GM11168 (cell line): ENCODE measurements around the gene GSN.

Experiments
- in situ Hi-C: fragments of 300-500 bp; cut with MboI; formaldehyde crosslinking; loops from one replicate; pipeline ENCODE4 v1.12.0; 2022; ENCODE audit warnings: low sequenced_read_pairs; ENCODE audit not compliant: unreplicated experiment

The GSN gene

DNA sequence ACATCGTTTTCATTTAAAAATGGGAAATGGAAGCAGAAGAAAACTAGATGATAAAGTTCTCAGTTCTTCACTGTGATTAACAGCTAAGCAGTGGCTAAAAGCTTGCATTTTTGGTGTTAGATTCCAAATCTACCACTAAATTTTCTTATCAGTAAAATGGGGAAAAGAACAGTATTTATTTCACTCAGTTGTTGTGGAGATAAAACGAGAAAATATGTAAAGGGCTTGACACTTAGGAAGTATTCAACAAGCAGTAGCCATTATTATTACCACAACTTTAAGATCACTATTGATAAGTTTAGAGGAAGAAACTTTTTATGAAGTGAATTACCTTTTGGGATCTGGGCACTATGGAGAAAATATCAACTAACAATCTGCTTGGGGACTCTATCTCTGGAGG, 97.6 kb downstream of the GSN start:
- in situ Hi-C loops, result no loop called here

DNA sequence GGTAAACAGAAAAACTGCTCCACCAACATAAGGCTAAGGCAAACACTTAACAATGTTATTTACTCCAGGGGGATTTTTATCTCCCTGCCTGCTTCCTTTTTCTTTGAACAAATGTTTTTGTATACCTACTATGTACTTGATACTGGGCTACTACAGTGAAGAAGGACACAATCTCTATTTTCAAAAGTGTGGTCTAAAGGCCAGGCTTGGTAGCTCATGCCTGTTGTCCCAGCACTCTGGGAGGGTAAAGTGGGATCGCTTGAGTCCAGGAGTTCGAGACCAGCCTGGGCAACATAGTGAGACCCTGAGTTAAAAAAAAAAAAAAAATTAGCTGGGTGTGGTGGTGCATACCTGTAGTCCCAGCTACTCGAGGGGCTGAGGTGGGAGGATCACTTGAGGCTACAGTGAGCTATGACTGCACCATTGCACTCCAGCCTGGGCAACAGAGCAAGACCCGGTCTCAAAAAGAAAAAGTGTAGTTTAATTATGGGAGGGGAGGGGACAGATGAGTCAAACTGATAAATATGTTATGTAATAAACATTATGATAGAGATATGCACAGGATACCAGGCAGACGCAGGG, 98.7 kb downstream of the GSN start:
- in situ Hi-C loops, result no loop called here

DNA sequence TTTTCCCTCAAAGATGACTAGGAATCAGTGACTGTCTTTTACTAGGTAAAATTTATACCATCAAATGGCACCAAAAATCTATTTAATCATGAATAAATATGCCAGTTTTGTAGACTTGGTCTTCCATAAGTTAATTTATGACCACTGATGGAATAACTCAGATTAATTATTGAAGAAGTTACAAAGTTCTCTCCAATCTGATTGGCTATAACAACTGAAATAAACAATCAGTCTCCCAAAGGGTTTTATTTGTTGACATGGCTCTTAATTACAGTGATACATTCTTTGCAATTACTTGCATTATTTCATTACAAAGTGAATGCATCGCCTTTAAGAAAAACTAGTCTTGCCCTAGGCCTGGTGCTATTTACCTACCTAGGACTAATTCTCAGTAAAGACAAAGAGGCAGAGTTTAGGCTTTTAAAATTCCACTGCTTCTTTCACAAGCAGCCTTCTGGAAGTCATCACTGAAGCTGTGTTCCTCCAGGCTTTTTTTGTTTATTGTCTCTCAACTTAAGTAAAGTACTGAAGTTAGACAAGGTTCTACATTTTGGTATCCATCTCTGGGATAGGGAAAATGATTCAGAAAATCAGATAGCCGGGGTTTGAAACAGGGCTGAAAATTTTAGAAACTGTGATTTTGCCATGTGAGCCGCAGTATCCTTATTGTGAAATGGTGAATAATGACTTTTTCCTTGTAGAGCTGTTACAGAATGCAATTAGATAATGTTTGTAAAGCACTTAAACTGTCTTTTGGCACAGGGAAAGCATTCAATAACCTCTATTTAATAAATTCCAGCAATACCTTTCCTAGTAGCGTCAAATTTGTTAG, 99.6 kb downstream of the GSN start:
- in situ Hi-C loops, result no loop called here

DNA sequence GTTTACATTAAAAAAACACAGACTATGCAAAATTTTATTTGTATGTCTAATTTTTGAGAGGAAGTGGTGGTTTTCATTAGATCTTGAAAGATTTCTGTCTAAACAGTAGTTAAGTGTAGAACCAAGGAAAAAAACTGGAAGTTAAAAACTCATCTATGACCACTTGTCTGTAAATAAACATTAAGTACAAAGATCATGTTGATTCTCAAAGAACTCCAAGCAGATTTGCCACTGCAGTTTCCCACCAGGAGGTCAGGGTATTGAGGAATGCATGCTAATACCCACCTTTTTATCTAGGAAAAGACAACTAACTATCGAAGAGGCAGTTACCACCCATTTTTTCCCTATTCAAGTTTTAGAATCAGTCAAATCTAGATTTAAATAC, 100.2 kb downstream of the GSN start:
- in situ Hi-C loops, result no loop called here

DNA sequence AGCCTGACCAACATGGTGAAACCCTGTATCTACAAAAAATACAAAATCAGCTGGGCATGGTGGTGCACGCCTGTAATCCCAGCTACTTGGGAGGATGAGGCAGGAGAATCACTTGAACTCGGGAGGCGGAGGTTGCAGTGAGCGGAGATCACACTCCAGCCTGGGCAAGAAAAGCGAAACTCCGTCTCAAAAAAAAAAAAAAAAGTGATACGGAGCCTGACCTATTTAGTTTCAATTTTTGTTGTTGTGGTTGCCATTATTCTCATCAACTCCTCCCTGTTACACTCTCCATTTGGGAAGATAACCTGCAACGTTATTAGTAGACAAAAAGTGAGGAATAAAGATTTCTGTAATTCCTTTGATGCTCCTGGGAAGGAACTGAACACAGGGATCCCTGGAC, 100.8 kb downstream of the GSN start:
- in situ Hi-C loops, result no loop called here

DNA sequence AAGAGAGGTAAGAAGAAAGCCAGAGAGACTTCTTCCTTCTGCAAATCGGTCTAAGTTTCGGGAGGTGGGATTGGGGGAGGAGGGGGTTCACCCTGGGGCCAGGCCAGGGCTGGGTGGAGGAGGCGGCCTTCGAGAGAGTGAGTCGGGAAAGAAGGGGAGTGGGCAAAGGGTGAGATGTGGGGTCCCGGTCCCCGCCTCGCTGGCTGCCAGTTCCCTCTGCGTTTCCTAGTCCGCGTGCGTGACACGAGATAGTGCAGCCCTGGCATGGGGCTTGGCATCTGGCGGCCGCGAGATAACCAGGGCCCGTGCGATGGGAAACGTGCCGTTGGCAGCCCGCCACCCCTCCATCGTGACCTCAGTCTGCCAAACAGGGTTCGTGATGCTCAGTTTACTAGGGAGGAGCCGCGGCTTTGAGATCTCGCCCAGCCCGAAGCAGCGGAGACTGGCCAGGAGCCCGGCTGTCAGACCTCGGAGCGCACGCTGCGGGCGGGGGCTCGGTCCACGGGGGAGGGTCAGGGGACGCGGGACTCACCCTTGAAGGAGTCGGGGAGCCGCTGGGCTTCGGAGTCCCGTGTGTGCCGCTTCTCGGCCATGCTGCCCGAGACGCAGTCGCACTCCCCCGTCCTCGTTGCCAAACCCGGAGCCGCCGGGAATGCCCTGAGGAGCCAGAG, 101.8 kb downstream of the GSN start, which contains the start of gene STOM:
Gene STOM (minus strand): TSS at position 656 of the 671 bp plus-strand sequence. CDS start 63 bp downstream, at position 593.
- in situ Hi-C loops, result no loop called here

DNA sequence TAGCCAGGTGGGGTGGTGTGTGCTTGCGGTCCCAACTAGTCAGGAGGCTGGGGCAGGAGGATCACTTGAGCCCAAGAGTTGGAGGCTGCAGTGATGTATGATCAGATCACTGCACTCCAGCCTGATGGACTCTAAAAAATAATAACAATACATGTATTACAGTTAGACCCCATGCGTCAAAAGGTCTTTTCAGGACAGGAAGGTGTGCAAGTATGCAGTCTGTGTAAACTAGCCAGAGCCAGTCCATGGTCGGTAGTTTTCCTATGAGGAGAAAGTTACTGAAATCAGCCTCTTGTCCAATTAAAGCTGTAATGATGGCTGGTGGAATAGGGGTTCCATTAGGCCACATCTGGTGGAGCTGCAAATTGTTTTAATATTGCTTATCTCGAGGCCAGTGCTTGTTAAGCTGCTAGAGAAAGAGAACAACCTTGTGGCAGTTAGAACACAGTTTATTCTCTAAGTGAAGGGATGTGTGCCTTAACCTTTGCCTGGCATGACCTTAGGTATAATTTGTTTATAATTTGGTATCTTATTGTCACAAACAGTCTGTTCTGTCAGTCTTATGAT, 103.6 kb downstream of the GSN start:
- in situ Hi-C loops, result no loop called here

DNA sequence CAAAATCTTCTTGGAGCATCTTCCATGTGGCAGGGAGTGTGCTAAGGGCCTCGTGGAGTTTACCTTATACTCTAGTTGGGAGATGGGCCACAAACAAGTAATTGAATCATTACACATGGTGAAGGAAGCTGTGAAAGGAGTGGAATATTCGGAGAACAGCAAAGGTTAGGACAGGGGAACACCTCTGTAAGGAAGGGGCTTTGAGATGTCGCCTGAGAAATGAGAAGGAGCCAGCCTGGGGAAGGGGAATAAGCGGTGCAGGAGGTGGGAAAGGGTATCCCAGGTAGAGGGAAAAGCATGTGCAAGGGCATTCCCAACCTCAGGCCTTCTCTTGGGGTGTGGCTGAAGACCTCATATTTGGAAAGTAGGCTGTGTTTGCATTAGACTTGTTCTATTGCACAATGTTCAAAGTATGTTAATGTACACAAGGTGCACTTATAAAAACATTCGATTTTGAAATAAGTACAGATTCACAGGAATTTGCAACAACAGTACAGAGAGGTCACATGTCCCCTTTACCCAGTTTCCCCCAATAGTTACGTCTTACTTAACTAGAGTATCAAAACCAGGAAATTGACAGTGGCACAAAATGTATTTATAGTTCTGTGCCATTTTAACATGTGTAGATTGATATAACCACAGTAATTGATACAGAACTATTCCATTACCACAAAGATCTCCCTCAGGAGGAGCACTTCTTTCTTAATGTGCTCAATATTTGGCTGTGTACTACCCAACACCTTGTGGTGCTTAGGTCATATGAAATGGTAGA, 104.5 kb downstream of the GSN start:
- in situ Hi-C loops, result no loop called here

DNA sequence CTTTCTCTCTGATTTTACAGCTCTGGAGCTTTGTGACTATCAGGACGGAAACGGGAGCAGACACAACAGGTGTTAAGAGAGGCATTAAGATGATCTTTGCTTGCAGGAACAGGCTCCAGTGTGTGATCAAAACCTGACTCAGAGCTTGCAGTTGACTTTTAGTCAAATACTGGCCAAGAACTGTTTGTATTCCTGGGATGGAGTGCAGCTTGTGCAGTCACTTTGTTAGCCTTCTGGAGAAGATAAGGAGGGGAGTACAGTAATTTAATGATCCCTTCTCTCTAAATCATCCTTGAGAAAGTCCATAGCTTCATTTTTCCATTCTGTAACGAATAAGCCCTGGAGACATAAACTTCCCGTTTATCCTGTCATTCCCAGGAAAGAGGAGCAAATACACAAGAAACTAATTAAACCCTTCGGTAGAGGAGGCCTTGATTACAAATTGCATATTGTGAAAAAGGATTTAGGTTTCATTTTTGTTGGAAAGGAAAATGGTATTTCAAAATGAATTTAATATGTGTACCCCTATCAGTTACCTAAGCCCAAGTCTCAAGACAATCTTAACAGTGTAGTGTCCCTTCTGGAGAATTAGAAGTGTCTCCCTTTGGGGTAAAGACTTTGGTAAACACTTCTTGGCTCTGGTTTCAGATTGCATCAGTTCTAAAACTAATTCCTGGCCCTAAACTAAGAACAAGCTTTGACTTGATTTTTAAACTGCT, 105.2 kb downstream of the GSN start:
- in situ Hi-C loops, result no loop called here

DNA sequence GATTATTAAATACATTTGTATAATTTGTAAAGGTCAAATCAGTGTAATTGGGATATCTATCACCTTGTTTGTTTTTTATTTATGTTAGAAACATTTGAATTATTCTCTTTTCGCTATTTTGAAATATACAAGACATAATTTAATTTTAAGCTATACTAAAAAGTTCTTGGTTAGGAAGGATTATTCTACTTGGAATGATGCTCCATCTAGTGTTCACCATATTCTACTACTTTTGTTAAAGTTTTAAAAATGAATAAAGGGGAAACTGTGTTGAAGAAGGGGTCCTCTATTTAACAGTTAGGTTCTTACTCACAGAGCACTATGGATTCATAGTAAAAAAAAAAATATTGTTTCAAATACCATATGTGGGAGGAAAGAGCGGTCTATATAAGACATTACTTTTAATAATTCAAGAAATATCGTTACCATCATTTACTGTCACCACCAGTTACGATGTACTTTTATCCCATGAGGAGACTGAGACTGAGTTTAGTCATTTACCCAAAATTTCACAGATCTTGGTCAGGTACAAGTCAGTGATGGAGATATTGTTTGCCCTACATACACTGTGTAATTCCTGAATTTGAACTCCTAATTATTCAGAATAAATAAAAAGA, 108.4 kb downstream of the GSN start:
- in situ Hi-C loops, result no loop called here

DNA sequence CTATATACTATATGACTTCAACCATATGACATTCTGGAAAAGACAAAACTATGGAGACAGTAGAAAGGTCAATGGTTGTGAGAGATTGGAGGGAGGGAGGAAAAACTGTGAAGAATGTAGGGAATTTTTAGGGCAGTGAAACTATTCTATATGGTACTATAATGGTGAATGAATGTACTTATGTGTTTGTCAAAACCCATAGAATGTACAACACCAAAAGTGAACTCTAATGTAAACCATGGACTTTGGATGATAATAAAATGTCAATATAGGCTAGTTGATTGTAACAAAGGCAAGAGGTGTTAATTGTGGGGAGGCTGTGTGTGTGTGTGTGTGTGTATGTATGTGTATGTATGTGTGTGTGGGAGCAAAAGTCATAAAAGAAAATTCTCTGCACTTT, 112.9 kb downstream of the GSN start:
- in situ Hi-C loops, result no loop called here
